Measurements from ENCODE around the gene CFD.
"Not testable (repeated sequence)": the region's sequence is repeated elsewhere in the genome, so short reads cannot be mapped to it uniquely, and the experiment has no call there.

CFD gene

DNA sequence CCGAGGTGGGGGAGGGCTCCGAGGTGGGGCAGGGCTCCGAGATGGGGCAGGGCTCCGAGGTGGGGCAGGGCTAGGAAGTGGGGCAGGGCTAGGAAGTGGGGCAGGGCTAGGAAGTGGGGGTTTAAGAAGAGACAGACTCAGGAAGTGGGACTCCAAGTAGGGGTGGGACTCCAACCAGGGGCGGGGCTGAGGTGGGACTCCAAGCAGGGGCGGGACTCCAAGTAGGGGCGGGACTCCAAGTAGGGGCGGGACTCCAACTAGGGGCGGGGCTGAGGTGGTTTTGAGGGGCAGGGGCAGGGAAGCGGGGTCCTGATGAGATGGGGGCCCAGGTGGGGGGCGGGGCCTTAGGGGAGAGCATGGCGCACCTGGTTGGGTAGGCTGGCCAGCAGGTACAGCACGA is 13.6 kb downstream of the CFD start:
- DNase-seq = no peak

DNA sequence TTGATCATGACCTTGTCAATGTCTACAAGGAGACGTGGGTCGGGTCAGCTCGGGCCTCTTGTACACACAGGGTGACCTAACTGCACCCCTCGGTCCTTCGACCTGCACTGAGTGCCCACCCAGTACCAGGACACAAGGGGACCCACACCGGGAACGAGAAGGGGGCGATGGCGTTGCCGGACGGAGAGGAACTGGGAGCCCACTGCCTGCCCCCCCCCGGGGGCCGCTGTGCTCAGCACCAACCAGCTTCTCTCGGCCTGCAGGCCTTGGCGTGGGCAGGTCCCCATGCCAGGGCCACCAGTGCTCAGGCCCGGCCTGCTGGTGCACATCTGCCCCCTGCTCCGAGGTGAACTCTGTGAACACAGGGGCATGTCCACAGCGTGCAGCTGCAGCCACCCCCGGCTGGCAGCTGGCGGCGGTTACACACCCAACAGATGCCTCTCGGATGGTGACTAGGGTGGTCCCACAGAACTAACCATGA is 14.1 kb downstream of the CFD start:
- DNase-seq = no peak

DNA sequence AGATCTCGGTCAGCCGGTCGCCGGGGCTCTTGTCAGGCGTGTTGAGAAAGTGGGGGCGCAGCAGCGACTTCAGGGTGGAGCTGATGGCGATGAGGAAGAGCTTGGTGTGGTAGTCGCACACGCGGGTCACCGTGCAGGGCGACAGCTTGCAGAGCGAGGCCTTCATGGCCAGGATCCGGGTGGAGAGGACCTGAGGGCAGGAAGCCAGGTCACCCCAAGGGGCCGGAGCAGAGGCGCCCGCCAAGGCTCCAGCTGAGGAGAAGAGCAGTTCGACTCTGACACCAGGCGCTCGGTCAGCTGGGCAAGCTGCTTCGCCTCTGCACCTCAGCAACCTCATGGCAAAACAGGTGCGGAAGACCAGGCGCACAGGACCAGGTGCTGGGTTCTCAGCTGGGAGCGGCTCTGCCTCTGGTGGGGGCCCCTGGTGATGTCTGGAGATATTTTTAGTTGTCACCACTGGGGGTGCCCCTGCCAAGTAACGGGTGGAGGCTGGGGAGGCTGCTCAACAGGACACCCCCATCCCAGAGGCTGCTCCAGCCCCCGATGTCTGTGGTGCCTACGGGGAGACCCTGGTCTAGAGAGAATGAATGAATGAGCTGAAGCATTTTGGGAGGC is 15.9 kb downstream of the CFD start:
- DNase-seq = no peak

DNA sequence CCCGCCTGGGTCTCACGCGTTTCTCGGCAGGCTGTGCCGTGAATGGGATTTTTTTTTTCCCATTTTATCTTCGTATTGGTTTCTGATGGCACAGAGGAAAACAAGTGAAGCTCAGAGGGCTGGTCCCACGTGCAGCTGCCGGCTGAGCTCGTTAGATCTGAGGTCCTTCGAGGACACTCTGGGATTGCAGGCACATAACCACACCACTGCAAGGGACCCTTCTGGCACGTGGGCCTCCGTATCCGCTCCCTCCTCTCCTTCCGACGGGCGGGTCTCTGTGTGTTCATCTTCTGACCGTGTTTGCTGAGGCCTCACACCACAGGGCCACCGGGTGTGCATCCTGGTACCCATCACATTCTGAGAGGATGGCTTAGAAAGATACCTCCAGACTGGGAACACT is 16.6 kb downstream of the CFD start:
- no peak for DNase-seq

DNA sequence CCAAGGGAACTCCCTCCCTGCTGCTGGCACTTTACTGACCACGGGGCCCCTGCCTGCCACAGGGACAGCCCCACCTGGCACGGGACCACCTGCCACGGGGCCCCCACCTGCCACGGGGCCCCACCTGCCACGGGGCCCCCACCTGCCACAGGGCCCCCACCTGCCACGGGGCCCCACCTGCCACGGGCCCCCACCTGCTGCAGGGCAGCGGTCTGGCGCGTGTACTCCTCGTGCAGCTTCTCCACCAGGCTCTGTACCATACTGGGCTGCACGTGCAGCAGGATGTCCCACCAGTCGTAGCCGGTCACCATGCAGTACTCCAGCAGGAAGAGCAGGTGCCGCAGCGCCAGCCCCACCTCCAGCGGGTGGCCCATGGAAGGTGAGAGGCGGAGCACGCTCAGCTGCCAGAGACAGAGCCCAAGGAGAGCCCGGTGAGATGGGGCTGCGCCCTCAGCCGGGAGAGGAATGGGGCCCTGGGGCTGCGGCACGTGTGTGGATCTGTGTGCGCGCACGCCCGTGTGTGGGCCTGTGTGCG is 17.4 kb downstream of the CFD start:
- DNase-seq = no peak

DNA sequence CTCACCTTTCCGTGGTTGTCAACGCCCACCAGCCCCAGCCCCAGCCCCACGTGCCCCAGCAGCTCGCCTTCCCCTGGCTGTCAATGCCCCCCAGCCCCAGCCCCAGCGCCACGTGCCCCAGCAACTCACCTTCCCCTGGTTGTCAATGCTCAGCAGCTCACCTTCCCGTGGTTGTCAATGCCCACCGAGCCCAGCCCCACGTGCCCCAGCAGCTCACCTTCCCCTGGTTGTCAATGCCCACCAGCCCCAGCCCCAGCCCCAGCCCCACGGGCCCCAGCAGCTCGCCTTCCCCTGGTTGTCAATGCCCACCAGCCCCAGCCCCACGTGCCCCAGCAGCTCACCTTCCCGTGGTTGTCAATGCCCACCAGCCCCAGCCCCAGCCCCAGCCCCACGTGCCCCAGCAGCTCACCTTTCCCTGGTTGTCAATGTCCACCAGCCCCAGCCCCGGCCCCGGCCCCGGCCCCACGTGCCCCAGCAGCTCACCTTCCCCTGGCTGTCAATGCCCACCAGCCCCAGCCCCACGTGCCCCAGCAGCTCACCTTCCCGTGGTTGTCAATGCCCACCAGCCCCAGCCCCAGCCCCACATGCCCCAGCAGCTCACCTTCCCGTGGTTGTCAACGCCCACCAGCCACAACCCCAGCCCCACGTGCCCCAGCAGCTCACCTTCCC is 18.7 kb downstream of the CFD start:
- DNase-seq = not testable (repeated sequence)

DNA sequence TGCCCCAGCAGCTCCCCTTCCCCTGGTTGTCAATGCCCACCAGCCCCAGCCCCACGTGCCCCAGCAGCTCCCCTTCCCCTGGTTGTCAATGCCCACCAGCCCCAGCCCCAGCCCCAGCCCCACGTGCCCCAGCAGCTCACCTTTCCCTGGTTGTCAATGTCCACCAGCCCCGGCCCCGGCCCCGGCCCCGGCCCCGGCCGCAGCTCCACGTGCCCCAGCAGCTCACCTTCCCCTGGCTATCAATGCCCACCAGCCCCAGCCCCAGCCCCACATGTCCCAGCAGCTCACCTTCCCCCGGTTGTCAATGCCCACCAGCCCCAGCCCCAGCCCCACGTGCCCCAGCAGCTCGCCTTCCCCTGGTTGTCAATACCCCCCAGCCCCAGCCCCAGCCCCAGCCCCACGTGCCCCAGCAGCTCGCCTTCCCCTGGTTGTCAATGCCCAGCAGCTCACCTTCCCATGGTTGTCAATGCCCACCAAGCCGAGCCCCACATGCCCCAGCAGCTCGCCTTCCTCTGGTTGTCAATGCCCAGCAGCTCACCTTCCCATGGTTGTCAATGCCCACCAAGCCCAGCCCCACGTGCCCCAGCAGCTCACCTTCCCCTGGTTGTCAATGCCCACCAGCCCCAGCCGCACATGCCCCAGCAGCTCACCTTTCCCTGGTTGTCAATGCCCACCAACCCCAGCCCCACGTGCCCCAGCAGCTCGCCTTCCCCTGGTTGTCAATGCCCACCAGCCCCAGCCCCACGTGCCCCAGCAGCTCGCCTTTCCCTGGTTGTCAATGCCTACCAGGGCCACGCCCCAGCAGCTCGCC is 19.5 kb downstream of the CFD start:
- DNase-seq = not testable (repeated sequence)

DNA sequence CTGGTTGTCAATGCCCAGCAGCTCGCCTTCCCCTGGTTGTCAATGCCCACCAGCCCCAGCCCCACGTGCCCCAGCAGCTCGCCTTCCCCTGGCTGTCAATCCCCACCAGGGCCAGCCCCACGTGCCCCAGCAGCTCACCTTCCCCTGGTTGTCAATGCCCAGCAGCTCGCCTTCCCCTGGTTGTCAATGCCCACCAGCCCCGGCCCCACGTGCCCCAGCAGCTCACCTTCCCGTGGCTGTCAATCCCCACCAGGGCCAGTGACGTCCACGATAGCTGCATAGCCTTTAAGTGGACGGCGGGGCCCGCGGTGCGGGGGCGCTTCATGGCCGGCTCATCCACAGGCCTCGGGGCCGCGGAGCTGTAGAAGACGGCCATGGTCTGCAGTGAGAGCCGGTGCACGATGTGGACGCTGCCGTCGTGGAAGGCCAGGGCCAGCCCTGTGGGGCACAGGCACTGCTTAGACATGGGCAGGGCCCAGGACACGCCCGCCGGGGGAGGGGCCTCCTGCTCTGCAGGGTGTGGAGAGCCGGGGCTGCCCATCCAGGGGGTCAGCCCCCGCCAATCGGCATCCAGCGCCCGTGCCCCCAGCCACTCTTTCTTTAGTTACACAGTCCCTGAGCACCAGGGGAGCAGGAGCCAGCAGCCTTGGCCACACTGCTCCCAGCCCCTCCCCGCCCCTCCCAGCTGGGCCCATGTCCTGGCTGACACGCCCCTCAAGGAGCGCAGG is 20.4 kb downstream of the CFD start:
- no peak for DNase-seq

DNA sequence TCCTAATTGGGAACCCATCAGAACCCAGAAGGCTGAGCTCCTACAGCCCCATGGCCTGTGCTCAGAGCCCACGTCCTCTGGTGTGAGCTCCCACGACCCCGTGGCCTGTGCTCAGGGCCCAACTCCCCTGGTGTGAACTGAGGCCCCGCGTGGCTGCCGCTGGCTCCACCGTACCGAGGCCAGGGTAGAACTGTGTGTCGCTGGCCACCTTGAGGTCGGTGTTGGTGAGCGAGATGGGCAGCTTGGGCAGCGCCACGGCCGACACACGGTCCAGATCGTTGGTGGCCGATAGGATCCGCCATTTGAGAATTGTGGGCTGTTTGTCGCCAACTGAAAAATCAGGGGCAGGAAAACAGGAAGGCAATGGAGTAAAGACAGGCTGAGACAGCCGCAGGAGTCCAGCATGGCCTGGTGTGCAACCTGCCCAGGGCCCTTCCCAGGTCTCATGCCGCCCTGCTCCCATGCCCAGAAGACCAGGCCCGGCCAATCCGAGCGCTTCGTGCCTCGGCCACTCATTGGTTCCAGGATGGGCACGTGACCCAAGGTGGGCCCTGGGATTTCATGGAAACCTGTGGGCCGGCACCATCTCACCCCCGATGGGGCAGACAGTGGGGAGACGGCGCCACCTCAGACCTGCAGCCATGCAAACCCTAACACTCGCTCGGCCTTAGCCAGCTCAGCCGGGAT is 22.1 kb downstream of the CFD start:
- no peak for DNase-seq

DNA sequence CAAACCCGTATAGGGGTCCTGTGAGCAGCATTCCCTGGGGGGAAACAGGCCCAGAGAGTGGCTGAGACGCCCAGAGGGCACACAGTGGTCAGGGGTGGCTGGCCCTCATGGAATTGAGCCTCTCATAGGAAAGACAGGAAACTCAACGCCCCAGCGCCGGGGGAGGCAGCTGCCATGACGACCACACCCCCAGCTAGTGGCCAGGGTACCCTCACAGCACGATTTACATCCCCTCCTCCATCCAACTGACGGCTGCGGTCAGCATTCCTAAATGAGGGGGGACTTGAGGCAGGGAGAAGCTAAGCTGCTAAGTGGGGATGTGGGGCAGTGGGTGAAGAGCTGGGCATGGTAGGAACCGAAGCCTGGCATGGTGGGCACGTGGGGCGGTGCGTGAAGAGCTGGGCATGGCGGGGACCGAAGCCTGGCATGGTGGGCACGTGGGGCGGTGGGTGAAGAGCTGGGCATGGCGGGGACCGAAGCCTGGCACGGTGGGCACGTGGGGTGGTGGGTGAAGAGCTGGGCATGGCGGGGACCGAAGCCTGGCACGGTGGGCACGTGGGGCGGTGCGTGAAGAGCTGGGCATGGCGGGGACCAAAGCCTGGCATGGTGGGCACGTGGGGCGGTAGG is 23.5 kb downstream of the CFD start:
- DNase-seq = no peak

DNA sequence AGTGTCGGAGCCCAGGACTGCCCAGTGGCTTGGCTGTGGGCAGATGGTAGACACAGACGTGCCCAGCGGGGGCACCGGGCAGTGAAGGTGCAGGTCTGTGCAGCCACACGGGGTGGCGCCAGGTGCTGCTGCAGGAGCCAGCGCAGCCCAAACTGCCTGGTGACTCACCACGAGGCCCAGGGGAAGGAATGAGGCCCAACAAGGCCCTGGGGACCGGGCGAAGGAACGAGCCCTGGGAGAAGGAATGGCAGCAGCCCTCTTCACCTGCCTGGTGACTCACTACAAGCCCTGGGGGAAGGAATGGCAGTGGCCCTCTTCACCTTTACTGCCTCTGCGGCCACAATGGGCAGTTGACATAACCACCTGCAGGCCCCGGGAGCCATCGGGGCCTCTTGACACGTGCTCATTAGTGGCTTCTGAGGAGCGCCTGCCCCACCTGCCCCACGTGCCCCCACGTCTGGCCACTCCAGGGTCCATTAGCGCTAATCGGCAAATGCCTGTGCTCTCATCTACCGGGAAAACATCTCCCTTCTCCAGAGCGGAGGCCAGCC is 24.3 kb downstream of the CFD start:
- no peak for DNase-seq

DNA sequence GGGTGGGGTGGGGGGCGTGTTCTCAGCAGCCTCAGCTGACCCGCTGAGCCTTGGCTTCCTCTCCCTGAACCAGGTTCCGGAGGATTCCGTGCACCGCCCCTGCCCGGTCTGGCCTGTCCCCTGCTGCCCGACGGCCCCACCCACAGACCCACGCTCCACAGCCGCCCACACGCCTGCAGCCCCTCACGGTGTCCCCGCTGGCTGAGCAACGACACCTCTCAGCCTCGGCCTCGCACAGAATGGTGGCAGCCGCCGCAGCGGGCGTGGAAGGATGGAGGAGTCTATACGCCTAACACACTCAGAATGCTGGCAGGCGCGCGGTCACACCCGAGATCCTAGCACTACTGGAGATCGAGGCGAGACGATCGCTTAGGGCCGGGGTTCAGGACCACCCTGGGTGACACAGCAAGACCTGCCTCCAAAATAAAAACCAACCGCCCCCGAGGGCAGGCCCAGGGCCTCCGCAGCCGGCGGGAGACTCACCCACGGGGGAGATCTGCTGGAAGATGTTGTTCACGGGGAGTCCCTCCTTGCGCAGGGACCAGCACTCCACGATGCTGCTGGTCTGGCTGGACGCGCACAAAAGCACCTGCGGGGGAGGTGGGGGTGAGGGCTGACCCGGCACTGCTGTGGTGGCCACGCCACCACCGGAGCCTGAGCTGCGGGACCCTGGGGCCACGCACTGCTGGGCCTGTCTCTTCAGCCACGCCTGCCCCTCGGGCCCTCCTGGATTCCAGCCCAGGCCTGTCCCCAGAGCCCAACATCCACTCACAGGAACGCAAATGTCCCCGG is 25.2 kb downstream of the CFD start:
- DNase-seq = no peak

DNA sequence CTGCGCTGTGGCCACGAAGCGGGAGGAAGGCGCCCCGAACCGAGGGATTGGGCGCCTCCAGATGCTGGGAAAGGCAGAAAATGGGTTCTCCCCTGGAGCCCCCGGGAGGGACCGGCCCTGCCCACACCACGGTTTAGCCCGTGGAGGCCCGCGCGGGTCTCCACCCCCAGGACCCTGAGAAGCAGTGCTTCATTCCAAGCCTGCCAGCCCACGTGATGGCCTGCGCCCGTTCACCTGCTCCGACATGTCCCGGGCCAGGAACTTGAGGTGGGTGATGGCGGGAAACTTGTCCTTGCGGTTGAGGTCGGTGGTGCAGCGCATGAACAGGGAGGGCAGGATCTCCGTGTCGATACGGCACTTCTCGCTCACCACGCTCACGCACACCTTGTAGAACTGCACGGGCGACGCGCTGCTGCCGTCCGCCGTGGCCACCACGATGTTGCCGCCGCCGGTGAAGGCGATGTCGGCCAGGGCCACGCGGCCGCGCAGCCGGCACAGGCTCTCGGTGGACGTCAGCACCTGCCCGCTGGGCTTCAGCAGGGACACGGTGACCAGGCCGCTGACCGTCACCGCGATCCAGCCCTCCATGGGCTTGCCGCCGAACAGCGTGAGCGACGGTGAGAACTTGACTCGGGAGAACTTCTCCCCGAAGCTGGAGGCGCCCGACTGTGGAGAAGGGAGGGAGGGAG is 26.2 kb downstream of the CFD start:
- no peak for DNase-seq

DNA sequence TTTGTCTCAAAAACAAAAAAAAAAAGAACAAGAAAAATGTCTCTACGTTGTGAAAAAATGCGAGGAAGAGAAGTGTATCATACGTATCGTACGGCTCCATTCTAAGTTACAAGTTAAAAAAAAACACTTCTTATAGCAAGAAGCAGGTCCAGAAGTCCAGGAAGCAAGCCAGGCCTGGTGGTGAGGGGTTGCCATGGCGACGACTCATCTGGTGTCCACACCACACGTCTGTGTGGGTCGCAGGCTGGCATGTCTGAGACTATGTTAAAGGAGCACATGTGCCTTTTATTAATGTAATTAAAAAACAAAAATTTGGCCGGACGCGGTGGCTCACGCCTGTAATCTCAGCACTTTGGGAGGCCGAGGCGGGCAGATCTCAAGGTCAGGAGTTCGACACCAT is 27.6 kb downstream of the CFD start:
- no peak for DNase-seq

DNA sequence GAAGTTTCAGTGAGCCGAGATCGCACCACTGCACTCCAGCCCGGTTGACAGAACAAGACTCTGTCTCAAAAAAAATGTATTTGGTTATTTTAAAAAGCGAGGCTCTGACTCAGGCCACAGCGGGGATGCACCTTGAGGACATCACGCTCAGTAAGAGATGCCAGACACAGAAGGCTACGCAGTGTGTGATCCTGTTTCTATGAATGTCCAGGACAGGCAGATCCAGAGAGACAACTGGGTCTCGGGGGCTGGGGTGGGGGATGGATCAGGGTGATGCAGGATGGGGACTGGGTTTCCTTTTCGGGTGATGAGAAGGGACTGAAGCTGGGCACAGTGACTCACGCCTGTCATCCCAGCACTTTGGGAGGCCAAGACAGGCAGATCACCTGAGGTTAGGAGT is 28.1 kb downstream of the CFD start:
- DNase-seq = no peak

DNA sequence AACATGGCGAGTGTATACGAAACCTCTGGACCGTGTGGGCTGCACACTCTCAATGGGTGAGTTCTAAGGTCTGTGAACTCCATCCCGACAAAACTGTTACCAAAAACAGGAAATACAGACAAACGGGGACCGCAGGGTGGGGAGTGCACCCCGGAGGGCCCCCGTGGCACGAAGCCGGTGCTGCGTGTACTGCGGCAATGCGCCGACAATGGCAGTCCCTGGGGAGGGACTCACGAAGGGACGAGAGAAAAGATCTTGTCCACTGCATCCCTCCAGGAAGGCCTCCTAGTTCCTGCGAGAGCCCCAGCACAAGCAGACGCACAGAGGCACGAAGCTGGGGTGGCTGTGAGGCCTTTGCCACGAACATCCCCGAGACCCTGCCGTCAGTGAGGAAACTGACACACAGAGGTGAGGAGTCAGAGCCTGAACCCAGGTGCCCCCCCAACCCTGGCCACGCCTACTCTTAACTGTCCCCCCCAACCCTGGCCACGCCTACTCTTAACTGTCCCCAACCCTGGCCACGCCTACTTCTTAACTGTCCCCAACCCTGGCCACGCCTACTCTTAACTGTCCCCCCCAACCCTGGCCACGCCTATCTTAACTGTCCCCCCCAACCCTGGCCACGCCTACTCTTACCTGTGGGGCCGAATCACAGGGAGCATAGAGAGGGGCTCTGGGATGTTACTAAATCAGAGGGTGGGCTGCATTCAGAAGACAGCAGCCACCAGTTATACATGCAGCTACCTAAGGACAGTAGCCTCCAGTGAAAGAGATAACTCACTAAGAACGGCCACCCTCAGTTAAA is 29.3 kb downstream of the CFD start:
- no peak for DNase-seq

DNA sequence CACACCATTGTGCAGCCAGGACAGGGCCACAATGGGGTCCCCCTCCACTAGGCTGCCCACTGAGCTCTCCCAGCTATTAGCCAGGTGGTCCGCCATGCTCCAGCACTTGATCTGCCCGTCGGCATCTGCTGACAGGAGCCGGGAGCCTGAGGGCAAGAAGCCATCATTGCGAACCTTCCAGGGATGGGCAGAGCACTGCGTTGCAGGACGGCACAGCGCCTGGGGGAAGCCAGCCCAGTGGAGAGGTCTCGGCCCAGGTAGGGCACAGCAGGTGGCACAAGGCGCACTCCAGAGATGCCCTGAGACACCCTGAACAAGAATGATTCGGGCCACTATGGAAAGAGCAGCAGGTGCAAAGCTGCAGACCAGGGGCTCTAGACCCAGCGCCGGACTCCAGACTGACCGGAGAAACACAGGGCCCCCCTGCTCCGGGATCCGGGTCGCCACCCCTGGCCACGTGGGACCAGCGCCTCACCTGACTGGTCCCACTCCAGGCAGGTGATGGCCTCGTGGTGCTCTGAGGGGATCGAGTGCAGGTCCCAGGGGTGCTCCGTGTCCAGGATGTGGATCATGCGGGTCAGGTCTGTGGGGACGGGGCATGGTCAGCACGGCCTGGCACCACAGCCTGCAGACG is 30.3 kb downstream of the CFD start:
- no peak for DNase-seq

DNA sequence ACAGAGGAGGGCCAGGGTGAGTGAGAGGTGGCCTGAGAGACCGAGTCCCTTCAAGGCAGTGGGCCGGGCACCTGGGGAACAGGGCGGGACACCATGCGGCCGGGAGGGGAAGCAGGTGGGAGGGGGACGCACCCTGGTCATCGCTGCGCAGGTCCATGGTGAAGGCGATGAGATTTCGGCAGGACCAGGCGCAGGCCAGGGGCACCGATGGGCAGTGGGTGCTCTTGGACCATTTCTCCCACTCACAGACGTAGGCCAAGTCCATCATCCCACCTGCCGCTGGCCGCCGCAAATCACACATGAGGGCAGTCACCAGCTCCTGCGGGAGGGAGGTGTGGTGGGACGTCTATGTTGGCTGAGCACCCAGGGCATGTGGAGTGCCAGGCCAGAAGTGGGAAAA is 31.4 kb downstream of the CFD start:
- DNase-seq = no peak

Measured in GF-D8 (cell line).